HG03139 (cell line): ENCODE measurements around the gene ACVR1B.
"Not testable (repeated sequence)": the region's sequence is repeated elsewhere in the genome, so short reads cannot be mapped to it uniquely, and the experiment has no call there.

Experiments used
- ATAC-seq: cut with Tn5 transposase; IDR thresholded peaks from one replicate; pipeline ENCODE4 v1.9.1; 2021; ENCODE audit not compliant: unreplicated experiment

The ACVR1B gene

DNA sequence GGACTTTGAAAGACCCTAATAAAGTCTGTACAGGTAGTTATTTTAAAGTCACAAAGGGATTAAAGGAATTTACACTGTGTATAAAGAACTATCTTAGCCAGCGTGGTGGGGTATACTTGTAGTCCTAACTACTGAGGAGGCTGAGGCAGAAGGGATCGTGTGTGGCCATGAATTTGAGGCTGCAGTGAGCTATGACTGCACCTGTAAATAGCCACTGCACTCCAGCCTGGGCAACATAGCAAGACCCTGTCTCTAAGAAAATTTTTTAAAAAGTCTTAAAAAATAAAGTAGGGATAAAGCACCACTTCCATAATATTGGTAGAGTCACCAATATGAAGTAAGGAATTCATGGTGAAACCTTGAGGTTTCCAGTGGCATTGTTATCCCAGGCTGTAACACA is 18.1 kb downstream of the ACVR1B start:
- no peak for ATAC-seq

DNA sequence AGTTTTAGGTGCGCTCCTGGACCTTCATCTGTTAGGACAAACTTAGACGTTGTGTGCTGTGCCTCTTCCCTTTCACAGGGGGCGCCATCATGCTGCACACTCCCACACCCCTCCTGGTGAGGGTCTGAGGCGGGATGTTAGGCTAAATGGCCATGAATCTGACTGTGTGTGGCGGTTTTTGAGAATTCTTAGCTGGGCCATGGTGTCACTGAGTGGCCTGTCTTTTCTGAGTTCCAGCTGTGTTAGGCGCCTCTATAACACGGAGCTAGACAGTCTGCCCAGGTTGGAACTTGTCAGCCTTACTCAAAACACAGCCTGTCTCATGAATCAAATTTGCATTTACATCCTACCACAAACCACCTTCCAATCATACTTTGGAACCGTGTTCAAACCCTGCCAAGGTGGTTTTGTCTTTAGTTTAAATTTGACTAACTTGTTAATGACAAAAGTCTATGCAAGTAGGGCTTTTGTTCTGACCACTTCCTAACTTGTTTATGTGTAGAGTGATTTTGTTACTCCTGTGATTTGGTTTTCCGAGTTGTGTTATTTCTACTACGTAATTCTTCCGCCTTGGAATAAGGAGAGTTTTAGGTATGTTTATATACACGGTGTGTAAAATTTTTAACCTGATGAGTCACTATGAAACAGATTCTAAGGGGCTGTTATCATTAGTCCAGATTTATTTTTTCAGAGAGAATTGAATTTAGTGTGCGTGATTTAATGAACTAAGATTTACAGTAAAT is 19.6 kb downstream of the ACVR1B start:
- peak; percentile 77 for ATAC-seq

DNA sequence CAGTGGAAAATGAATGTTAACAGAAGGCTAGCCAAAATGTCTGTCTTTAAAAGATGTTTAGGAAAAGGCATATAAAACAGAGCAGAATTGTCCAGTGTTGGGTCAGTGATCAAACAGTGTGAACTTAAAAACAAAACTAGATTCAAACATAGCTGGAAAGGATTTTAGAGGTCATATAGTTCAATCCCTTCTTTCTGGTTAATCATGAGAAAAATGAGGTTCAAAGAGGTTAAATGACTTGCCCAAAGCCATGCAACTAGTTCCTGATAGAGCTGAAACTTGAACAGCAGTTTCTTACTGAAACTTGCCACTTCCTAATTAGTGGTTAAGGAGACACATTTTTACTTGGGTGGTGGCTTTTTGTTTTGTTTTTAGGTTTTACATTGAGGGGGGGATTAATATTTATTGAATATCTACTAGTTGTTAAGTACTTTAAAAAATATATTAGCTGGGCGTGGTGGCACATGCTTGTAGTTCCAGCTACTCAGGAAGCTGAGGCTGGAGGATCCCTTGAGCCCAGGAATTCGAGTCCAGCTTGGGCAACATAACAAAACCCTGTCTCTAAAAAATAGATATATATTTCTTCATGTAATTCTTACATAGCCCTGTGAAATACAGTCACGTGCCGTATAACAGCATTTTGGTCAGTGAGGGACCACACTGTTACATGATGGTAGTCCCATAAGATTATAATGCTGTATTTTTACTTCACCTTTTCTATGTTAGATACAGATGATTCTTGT is 20.4 kb downstream of the ACVR1B start:
- ATAC-seq, result no peak

DNA sequence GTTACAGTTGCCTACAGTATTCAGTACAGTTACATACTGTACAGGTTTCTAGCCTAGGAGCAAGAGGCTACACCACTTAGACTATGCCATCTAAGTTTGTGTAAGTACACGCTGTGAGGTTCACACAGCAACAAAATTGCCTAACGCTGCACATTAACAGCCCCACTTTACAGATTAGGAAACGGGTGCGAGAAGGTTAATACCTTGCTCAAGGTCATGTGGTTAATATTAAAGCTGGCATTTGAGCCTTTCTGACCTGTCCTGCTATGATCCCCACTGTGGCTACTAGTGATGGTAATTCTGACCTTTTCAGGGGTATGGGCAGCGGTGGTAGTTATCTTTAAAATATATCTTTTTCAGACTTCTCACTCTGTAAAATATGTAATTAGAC is 20.9 kb downstream of the ACVR1B start:
- ATAC-seq, result no peak

DNA sequence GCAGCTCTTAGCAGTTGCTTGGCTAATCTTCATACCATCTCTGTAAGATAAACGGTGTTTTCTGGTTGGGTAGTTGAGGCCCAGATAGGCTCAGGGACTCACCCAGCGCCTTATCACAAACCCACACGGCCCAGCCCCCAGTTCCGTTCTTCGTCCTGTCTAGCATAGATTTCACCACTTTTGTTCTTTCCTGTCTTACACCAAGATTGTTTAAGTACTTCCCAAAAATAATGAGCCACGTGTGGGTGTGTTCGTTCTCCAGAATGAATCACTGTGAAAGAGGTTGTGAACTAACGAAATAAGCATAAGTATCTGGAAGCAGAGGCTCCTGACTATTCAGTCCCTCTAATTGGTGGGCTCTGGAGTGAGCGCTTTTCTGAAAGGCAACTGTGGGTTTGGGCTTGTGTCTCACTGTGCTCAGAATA is 21.4 kb downstream of the ACVR1B start:
- no peak for ATAC-seq

DNA sequence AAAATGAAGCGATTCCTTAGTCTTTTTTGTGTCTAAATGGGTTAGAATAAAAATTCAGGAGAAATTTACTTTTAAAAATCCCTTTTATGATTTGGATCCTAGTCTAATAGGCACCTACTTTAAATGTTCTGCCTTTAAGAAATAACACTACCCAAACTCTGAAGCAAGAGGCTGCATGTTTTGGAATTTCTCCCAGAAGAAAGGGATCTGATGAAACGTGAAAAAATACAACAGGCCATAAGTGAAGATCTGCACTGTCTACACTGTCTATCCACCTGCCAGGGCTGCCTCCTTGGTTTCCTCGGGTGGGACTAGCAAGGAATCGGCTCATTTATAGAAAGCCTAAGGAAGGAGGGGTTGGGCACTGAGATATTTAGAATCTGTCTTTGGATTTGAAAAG is 22.1 kb downstream of the ACVR1B start:
- ATAC-seq, result no peak

DNA sequence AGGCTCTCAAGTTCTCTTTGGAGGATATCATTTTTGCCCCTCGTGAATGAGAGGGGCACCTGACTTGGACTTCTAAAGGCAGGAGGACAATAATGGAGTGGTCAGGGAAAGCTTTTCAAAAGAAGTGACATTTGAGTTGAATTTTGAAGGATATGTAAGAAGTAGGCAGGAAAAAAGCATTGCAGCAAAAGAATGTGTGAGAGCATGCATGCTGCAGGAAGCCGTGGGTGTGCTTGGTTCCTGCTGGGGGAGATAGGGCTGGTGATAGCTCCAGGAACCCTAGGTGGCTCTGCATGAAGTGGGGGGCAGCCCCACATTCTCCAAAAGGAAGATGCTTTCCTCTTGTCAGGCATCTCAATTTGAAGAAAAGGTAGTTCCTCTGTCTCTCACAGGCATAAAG is 23.1 kb downstream of the ACVR1B start:
- ATAC-seq, result no peak

DNA sequence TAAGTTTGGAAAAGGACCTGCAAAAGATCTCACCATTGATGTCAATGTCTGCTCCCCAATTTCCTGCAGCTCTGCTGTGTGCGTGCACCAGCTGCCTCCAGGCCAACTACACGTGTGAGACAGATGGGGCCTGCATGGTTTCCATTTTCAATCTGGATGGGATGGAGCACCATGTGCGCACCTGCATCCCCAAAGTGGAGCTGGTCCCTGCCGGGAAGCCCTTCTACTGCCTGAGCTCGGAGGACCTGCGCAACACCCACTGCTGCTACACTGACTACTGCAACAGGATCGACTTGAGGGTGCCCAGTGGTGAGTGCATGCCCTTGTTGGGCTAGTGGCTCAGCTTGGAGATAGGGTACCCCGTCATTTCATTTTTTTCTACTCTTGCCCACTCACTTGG is 23.7 kb downstream of the ACVR1B start:
- ATAC-seq, result no peak

DNA sequence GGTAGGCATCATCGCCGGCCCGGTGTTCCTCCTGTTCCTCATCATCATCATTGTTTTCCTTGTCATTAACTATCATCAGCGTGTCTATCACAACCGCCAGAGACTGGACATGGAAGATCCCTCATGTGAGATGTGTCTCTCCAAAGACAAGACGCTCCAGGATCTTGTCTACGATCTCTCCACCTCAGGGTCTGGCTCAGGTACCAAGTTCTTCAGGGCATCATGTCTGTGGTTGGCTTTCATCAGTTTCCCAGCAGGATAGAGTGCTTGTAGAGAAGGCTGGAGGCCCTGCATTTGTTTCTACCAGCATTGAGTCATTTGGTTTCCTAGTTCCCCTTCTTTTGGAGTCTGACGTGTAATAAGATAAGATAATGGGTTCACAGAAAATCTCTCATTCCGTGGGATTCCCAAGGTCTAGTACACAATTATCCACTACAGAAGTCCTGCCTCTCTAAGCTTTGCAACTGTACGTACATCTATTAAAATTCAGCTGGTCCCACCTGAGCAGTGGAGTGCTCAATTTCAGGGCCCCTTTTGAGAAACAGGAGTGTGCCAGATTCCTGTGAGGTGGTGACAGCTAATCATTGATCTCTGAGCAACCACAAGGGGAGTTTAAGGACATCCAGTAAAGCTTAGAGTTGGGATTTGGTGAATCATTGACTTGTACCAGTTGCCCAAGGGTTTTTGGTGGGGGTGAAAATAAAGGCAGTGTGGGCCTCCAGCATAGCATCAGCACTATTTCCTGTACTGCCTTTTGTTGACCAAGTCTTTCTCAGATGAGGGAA is 25.1 kb downstream of the ACVR1B start:
- ATAC-seq, result no peak

DNA sequence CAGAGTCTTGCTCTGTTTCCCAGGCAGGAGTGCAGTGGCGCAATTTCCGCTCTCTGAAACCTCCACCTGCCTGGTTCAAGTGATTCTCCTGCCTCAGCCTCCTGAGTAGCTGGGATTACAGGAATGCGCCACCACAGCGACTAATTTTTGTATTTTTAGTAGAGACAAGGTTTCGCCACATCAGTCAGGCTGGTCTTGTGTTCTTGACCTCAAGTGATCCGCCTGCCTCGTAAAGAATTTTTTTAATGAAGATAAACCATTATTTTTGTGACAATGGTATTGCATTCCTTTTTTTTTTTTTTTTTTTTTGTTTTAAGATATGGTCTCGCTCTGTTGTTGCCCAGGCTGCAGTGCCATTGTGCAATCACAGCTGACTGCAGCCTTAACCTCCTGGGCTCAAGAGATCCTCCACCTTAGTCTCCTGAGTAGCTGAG is 25.8 kb downstream of the ACVR1B start:
- ATAC-seq, result no peak

DNA sequence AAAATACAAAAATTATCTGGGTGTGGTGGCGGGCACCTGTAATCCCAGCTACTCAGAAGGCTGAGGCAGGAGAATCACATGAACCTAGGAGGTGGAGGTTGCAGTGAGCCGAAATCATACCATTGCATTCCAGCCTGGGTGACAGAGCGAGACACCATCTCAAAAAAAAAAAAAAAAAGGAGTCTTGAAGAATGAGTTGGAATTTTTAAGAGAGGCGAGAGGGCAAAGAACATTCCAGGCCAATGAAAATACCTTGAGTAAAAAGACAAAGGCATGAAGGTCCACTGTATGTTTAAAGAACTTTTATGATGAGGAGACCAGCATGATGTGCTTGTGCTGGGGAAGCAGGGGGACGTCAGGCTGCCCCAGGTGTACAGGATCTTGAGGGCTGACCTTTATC is 27.8 kb downstream of the ACVR1B start:
- ATAC-seq, result not testable (repeated sequence)

DNA sequence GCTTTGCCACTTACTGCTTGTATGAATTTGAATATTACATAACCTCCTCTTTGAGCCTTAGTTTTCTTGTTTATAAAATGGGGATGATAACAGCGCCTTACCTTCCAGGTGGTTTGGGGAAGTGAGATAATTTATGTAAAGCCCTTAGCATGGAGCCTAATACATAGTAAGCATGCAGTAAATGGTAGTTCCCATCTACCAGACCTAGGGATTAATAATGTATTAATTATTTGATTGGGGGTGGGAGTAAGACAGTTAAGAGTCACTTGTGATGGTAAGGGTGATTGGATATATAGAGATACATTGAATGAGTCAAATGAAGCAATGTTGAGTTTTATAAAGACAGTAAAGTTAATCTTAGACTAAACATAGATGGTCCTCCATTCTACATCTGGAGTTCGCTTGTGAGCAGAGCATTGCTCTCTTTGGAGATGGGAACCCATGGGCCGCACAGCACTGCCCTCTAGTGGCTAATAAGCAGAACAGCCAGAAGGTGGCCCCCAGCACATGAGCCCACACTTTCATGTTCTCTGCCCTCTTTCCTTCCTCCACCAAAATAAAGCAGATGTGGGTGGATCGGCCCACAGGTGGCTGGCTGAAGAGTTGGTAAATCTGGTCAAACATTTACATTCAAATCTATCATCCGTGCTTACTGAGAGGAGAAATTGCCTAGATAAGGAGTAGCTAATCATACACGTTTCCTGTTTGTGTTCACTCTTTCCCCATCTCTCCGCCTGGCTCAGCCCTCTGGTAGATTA is 28.7 kb downstream of the ACVR1B start:
- no peak for ATAC-seq

DNA sequence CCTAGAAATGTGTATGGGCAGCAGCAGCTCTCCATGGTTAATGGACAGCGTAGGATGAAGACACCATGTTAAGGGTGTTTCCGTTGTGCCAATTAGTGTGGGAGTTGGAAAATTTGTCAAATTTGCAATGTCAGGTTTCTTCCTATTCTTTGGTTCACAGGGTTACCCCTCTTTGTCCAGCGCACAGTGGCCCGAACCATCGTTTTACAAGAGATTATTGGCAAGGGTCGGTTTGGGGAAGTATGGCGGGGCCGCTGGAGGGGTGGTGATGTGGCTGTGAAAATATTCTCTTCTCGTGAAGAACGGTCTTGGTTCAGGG is 29.3 kb downstream of the ACVR1B start:
- ATAC-seq, result no peak

DNA sequence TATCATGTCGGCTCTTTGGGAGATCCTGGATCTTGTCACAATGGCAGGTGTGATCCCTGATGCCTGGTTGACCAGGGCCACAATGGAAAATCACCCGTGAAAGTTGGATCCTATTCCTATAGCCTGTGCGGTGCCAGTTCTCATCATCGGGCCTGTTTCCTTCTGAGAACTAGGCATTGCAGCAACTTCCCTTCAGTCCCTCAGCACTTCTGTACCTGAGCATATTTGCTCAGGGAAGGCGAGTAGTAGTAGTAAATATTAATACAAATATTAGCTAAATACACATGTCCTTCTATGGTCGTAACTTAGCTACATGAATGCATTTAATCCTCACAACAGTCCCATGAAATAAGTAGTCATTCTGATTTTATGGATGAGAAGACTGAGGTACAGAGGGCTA is 33.2 kb downstream of the ACVR1B start:
- ATAC-seq, result no peak

DNA sequence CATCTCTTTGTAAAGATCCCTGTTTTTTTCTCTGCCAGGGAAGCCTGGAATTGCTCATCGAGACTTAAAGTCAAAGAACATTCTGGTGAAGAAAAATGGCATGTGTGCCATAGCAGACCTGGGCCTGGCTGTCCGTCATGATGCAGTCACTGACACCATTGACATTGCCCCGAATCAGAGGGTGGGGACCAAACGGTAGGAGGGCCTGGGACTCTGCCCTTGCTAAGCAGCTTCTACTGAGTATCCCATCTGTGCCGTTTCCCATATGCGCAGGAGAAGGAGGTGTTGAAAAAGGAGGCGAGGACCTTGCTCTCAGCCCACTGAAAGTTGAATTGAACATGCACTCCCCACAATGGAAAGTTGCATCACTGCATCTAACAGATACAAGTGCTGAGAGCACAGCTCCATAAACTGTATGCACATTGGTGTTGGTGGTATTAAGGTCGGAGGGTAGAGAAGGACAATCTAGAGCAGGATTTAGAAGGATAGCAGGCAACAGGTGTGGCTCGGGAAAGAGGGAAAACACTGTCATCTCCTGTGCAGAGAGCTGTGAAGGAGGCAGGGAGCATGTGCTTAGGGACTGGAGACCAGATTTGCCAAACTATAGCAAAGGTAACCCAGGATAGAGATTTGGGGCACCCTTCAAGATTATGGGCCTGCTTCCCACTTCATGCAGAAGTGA is 33.8 kb downstream of the ACVR1B start:
- no peak for ATAC-seq

DNA sequence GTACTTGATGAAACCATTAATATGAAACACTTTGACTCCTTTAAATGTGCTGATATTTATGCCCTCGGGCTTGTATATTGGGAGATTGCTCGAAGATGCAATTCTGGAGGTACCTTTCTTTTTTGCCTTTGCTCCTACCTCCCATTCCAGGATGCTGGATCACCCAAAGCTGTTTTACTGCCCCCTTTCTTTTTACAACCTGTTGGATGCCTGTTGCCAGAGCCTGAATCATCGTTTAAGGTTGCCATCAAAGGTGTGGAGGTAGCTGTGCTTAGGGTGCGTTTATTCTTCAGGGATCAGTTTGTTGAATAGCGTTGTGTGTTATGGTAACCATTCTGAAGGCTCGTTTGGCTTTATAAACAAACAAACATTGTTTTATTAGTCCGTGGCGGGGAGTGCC is 35.3 kb downstream of the ACVR1B start:
- ATAC-seq, result no peak

DNA sequence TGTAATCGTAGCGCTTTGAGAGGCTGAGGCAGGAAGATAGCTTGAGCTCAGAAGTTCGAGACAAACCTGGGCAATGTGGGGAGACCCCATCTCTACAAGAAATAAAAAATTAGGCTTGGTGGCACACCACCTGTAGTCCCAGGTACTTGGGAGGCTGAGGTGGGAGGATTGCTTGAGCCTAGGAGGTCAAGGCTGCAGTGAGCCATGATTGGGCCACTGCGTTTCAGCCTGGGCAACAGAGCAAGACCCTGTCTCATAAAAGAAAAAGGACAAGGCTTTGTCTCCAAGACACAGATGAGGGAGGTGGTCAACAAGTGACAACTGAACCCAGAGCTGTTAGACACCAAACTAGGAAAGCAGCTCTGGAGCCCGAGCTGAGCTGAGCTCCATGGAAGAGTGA is 40.7 kb downstream of the ACVR1B start:
- ATAC-seq, result no peak

DNA sequence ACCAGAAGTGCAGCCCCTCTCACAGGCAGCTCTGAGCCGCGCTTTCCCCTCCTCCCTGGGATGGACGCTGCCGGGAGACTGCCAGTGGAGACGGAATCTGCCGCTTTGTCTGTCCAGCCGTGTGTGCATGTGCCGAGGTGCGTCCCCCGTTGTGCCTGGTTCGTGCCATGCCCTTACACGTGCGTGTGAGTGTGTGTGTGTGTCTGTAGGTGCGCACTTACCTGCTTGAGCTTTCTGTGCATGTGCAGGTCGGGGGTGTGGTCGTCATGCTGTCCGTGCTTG is 43.0 kb downstream of the ACVR1B start:
- ATAC-seq, result no peak

DNA sequence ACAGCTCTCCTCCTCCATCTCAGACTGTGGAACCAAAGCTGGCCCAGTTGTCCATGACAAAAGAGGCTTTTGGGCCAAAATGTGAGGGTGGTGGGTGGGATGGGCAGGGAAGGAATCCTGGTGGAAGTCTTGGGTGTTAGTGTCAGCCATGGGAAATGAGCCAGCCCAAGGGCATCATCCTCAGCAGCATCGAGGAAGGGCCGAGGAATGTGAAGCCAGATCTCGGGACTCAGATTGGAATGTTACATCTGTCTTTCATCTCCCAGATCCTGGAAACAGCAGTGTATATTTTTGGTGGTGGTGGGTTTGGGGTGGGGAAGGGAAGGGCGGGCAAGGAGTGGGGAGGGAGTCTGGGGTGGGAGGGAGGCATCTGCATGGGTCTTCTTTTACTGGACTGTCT is 43.5 kb downstream of the ACVR1B start:
- no peak for ATAC-seq

DNA sequence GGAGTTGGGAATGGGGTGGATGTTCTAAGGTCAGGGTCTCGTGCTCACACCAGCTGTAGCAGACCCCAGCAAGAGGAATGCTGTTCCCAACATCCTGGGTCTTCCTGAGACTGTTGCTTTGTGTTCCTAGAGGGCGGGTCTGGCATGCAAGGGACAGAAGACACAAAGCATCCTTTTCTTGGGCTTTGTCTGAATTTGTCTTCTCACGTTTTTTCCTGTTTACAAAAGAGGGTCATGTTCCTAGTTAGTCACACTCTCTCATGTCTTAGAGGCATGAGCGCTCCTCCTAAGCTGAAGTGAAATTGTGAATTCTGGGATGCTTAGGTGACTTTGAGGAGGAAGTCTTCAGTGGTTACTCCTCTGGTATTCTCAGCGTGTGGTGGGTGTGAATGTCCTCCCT is 45.6 kb downstream of the ACVR1B start:
- ATAC-seq, result no peak

DNA sequence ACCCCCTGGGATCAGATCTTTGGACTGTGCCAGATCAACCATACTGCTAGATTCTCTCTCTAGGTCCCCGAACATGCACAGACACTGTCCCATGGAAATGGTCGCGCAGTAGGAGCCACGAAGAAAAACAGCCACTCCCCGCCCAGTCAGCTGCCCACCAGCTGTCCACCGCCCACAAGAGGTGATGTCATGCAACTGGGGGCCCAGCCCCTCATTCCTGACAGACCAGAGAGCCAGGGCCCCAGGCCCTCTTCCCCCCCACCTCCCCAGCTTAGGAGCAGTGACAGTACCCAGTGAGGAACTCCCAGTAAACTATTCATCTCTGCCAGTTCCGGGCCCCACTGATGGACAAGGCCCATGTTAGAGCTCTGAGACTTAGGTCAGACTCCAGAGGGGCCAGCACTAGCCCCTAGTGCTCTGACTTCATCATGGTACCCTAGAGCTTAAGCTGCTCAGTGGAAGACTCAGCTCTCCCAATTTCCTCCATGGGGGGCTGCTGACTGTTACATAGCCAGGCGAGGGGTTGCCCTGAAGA is 51.6 kb downstream of the ACVR1B start:
- ATAC-seq, result no peak
